GM19023 (cell line): Measurements from ENCODE around the gene INHBB.
"Not testable (repeated sequence)": the region's sequence is repeated elsewhere in the genome, so short reads cannot be mapped to it uniquely, and the experiment has no call there.

Experiments used
- ATAC-seq: cut with Tn5 transposase; IDR thresholded peaks from one replicate; pipeline ENCODE4 v1.9.1; 2021; ENCODE audit warnings: mild to moderate bottlenecking, moderate library complexity; ENCODE audit not compliant: unreplicated experiment

The INHBB gene

GRCh38 chr2:120376679-120377640 is 31.0 kb downstream of the INHBB start:
- no peak for ATAC-seq

GRCh38 chr2:120378605-120379004 is 32.7 kb downstream of the INHBB start:
- no peak for ATAC-seq

- no peak for ATAC-seq
Measured at GRCh38 chr2:120379916-120380893, 34.3 kb downstream of the INHBB start.

GRCh38 chr2:120381192-120381591 is 35.3 kb downstream of the INHBB start:
- ATAC-seq, result no peak

GRCh38 chr2:120381661-120382060 is 35.7 kb downstream of the INHBB start:
- no peak for ATAC-seq

- ATAC-seq, result no peak
Measured at GRCh38 chr2:120382541-120383144, 36.7 kb downstream of the INHBB start.

GRCh38 chr2:120383191-120383590 is 37.3 kb downstream of the INHBB start:
- no peak for ATAC-seq

- ATAC-seq, result no peak
Measured at GRCh38 chr2:120383631-120384340, 37.9 kb downstream of the INHBB start.

GRCh38 chr2:120384486-120385354 is 38.8 kb downstream of the INHBB start:
- ATAC-seq, result peak; percentile 87

- no peak for ATAC-seq
Measured at GRCh38 chr2:120385355-120386127, 39.6 kb downstream of the INHBB start.

GRCh38 chr2:120388222-120389035 is 42.5 kb downstream of the INHBB start:
- ATAC-seq, result no peak

GRCh38 chr2:120389036-120389391 is 43.1 kb downstream of the INHBB start:
- no peak for ATAC-seq

- no peak for ATAC-seq
Measured at GRCh38 chr2:120390381-120391055, 44.6 kb downstream of the INHBB start.

GRCh38 chr2:120391382-120391781 is 45.4 kb downstream of the INHBB start:
- not testable (repeated sequence) for ATAC-seq

GRCh38 chr2:120391911-120392665 is 46.2 kb downstream of the INHBB start:
- ATAC-seq, result no peak

- ATAC-seq, result no peak
Measured at GRCh38 chr2:120392923-120393322, 47.0 kb downstream of the INHBB start.

- ATAC-seq, result no peak
Measured at GRCh38 chr2:120393456-120393855, 47.5 kb downstream of the INHBB start.
